H54 (cell line): Measurements from ENCODE around the gene VSIG10L2.

ENCODE experiments used
- DNase-seq: peaks from one replicate; pipeline ENCODE4 v3.0.0; 2011; ENCODE audit warnings: low spot score, mixed read lengths; ENCODE audit not compliant: insufficient read length
- FAIRE-seq: peaks from 3 replicates; lab custom pipeline; 2011; peaks lifted over from hg19 to GRCh38; lab: Jason Lieb, UNC
- POLR2A ChIP-seq: IDR thresholded peaks from 2 replicates; pipeline ENCODE4 v1.6.1; 2011; ENCODE audit warnings: low read depth, mild to moderate bottlenecking, low read length

Gene VSIG10L2

DNA sequence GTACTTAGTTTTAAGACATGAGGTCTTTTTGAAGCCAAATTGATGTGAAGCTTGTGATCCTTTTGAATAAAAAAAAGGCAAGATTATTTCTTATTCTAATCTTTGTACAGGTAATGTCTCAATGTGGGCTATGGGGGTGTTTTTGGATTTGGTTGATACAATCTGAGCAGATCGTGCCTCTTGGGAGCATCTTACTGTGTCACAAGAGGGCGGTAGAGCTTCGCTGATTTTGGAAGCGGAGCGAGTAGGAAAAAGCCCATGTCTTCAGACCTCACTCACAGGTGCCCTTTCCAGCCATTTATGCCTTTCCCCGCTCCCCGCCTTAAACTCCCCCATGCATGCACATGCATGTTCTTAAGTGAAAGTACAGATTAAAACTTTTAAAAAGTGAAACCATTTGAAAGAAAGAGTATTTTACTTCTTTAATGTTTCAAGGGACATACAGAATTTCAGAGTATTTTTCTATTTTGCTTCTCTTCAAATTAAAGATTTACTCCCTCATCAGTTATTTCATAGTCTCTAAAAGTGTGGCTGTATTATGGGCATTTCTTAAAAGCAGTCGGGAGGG is 22.7 kb upstream of the VSIG10L2 start:
- FAIRE-seq: no peak

DNA sequence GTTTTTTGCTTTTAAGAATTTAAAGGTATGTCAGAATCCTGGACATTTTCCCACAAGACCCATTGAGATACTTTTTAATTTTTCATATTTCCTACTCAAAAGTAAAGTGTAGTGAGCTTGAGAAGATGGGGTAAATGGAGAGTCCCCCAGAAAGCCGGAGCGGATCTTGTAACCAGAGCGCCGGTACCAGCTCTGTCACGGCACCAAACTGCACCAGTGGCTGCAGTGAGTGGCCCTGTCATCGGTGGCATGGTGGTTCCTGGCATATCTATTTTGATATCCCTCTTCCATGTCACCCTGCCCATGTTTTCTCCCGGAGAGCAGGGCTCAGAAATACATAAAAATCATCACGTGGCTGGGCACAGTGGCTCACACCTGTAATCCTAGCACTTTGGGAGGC is 22.2 kb upstream of the VSIG10L2 start:
- FAIRE-seq (no peak), DNase-seq (no peak)
- no peak for TF ChIP-seq POLR2A

More for the DNA sequence above, 22.7 kb upstream of the VSIG10L2 start:
- peak; percentile 30 for DNase-seq
- TF ChIP-seq POLR2A: no peak

DNA sequence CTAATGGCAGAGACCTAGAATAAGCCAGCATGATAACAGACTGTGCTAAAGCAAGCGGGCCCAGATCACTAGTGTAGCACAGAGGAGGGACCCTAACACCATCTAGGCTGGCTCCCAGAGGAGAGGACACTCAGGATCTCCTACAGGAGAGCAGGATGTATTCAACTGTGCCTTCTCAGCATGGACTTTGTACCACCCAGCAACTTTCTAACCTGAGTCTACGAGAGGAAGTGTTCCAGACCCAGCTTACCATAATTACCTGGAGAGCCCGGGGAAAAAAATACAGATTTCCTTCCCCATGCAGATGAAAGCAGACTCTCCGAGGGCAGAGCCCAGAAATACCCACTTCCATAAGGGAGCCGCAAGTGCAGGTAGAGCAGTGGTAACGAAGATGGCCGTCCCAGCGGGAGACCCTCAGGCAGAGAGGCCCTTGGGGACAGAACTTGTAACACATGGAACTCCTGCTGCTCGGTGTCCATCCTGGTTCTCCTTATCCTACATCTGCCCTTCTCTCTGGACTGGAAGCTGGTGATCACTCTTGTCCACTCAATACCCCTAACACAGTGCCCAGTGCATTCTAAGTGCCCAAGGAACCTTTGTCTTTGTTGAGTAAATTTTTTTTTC is 21.3 kb upstream of the VSIG10L2 start:
- FAIRE-seq (no peak), DNase-seq (no peak)
- no peak for TF ChIP-seq POLR2A

DNA sequence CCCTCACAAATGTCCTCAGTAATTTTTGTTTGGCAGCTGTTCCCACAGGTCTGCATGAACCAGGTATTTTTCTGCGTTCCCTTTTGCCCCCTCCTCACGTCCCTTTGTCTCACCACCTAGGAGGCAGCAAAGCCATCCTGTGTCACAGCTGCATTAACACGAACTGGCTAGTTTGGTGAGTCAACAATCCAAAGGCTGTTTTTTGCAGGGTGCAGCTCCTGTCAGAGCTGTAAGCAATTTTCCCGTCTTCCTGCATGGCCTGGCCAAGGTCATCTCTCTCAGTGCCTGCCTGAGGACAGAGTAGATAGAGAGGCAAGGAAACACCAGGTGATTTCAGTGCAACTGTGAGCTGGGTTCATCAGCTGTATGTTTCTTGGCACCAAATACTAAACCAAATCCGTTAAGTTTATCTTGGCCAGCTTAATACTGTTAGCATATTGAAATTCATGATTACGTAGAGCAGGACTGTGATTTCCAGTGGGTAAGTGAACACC is 20.6 kb upstream of the VSIG10L2 start:
- DNase-seq: no peak
- FAIRE-seq: no peak
- TF ChIP-seq POLR2A: no peak

DNA sequence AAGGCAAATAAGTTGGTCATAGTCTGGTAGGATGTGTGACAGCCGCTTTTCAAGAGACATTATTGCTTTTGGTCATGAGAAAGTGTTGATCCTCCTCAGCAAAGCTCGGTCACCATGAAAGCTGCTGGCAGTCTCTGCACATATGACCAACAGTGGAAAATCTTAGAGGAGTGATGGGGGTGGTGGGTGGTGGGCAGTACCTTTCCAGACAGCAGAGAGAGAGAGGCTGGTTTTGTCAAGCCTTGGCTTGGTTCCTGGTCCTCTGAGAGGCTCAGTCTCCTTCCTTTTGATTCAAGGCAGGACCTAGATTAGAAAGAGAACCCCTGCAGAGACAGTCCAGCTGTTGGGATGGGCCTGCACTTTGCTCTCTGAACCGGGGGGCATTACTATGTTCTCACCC is 20.0 kb upstream of the VSIG10L2 start:
- FAIRE-seq (no peak), DNase-seq (no peak)
- TF ChIP-seq POLR2A: no peak

DNA sequence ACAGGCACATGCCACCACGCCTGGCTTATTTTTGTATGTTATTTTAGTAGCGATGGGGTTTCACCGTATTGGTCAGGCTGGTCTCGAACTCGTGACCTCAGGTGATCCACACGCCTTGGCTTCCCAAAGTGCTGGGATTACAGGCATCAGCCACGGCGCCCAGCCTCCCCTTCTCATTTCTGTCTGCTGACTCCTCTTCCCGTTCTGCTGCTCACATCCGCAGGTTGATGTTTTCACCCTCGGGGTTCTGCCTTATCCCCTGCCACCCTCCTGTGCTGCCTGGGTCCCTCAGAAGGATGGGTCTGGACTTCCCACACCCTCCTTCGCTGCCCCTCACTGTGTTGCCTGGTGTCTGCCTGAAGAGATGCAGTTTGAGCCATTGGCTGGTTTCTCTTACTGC is 19.2 kb upstream of the VSIG10L2 start:
- DNase-seq (no peak), FAIRE-seq (no peak)
- no peak for TF ChIP-seq POLR2A

DNA sequence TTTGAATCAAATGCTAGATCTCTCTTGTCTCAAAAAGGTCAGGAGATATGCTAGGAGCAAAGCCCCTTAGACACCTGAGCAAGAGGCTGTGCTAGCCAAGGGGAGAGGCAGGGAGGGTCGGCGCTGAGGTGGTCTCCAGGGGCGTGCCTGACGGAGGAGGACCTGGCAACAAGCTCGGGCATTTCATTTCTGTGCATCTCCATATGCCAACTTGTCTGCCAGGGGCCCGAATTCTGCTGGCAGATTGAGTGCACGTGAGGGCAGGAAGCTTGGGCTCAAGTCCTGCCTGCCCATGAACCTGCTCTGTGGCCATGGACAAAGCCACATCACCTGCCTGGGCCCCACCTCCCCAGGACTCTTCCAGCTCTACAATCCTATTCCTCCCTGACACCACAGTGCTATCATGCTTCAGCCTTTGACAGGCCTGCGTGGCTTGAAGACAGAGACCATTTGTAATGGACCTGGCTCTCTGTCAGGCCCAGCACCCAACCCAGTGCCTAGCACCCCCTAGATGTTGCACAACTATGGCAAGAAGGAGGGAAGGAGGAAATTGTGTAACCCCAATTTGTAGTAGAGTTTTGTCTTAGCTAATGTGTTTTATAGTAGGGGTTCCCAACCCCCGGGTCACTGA is 16.3 kb upstream of the VSIG10L2 start:
- FAIRE-seq: no peak
- TF ChIP-seq POLR2A: no peak

DNA sequence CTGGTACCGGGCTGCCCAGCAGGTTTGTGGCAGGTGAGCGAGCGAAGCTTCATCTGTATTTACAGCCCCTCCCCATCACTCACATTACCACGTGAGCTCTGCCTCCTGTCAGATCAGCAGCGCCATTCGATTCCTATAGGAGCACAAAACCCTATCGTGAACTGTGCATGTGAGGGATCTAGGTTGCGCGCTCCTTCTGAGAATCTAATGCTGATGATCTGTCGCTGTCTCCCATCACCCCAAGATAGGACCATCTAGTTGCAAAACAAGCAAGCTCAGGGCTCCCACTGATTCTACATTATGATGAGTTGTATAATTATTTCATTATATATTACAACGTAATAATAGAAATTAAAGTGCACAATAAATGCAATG is 15.8 kb upstream of the VSIG10L2 start:
- FAIRE-seq: no peak
- TF ChIP-seq POLR2A: no peak
- DNase-seq: no peak

More for the DNA sequence above, 16.3 kb upstream of the VSIG10L2 start:
- DNase-seq: no peak

DNA sequence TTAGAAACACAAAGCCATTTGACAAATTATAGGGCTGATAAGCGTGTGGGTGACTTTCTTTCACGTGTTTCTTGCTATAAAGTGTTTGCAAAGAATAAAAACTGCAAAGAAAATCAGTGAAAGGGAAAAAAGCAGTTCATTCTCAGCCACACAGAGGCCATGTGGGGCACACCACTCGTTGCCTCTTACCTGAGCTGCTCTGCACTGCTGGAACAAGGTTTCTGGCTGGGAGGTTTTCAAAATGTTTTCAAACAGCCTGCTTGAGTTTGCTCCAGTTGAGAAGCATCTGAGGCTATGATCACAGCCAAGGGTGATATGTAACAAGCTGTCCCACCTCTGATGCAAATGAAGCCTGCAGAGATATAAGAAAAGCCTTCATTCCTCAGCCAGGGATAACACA is 14.7 kb upstream of the VSIG10L2 start:
- FAIRE-seq (no peak), DNase-seq (no peak)
- no peak for TF ChIP-seq POLR2A

DNA sequence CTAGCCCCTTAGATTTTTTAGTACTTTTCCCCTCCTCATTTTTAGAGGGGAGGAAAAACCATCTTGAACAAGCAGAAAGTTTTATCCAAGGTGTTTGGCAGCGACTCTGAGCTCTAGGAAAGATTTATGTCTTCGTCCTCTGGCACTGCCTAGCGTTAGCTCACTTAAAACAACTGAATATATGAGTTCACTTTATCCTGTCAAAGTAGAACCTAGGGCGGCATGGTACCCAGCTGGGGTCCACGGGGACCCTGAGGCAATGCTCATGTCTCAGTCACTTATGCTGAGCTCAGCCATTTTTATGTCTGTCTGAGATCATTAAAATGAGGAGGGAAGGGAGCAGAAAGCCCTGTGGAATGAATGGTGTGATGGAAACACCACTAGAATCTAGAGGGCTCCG is 14.2 kb upstream of the VSIG10L2 start:
- FAIRE-seq (no peak), DNase-seq (no peak)

DNA sequence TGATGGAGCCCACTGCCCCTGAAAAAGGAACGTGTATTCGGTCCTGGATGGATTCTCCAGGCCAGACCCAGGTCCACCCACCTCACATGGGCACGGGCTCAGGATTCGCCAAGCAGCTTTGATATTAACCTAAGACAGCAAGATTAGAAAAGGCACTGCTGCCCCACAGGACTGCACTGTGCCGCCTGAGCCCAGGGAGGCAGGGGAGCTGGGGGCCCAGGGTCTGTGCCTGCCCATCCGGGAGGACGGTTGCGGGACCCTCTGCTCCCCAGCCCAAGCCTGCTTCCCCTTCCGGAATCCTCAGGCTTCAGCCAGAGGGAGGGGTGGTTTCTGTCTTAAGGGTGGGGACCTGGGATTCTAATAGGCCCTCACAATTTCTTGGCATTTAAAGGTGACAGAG is 13.5 kb upstream of the VSIG10L2 start:
- DNase-seq (no peak), FAIRE-seq (no peak)
- no peak for TF ChIP-seq POLR2A

More for the DNA sequence above, 14.2 kb upstream of the VSIG10L2 start:
- TF ChIP-seq POLR2A: no peak

DNA sequence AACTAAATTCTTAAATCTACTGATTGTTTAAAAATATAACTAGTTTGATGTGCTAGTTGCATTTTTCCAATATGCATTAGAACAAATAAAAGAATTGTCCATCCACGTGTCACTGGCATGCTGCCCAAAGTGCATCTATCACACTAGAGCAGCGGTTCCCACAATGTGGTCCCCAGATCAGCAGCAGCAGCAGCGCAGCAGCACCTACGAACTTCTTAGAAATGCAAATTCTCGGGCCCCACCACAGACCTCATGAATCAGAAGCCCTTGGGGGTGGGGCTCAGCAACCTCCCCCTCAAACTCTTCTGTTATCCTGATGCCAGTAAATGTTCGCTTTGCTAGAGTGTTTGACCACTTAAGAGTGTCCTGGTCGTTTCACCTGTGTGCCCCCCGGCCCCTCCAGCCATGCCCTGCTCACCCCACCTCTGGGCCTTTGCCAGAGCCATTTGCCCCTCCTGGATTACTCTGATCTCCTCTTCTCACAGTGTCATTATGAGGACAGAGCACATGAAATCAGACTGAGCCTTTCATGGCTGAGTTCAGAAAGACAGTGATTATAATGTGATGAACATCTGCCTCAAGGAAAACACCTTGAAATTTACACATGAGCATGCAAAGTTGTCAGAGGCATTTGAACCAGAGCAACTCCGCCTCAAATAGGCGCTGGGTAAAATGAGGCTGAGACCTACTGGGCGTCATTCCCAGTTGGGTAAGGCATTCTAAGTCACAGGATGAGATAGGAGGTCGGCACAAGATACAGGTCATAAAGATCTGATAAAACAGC is 12.6 kb upstream of the VSIG10L2 start:
- no peak for TF ChIP-seq POLR2A
- no peak for DNase-seq
- no peak for FAIRE-seq

DNA sequence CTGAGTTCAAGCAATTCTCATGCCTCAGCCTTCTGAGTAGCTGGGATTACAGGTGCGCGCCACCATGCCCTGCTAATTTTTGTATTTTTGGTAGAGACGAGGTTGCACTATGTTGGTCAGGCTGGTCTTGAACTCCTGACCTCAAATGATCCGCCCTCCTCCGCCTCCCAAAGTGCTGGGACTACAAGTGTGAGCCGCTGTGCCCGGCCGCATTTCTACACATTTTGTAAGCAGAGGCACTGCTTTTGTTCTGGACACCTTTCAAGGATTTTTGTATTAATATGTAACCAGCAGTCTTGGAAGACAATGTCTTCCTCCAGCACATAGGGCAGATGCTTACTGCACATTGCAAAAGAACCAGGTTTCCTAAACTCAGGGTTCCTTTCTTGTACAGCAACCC is 11.4 kb upstream of the VSIG10L2 start:
- TF ChIP-seq POLR2A: no peak
- FAIRE-seq (no peak), DNase-seq (no peak)

DNA sequence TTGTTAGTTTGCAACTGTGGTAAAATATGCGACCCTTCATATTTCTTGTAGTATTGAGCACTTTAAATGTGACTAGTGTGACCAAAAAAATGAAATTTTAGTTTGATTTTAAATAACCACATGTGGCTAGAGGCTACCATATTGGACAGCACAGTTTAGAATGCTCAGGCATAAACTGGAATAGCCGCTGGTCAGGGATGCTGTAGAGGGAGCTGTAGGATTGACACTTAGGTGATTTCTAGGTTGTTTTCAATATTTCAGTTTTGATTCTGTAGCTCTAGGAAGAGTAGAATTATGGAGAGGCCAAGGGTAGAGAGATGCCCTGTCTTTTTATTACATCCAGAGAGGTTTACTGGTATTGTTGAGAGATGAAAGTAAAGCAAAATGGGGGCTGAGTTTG is 10.8 kb upstream of the VSIG10L2 start:
- no peak for FAIRE-seq
- TF ChIP-seq POLR2A: no peak

More for the DNA sequence above, 10.8 kb upstream of the VSIG10L2 start:
- no peak for DNase-seq
